ENCODE measurements around the gene DEGS1. TPM values are rescaled to one million over a fixed set of nuclear protein-coding genes. Genes with fewer than 3 reads are reported as not detected.

Gene DEGS1
- total RNA-seq, 1 experiment from 2014 or later, result 59.8 TPM

- Histone ChIP-seq H3K27ac (ENCODE audit: insufficient read length, low read depth, low read length) (no peak overlapping the region), H2AK5ac (ENCODE audit: insufficient read length, low read length) (no peak overlapping the region), H4K91ac (ENCODE audit: insufficient read length, low read depth, low read length) (no peak overlapping the region), H3K27me3 (ENCODE audit: insufficient read depth, low read length) (no peaks in the 10 kb centered on the region), H3K9ac (ENCODE audit: extremely low read depth, insufficient read length, low read length) (no peak overlapping the region), H2BK5ac (ENCODE audit: insufficient read length, low read length) (no peak overlapping the region), H3K79me1 (ENCODE audit: insufficient read depth, low read depth, low read length, poor library complexity, severe bottlenecking) (no peaks in the 10 kb centered on the region), H3K18ac (ENCODE audit: insufficient read length, low read depth, low read length) (no peak overlapping the region), H3K4me2 (ENCODE audit: insufficient read depth, insufficient read length, low read length) (no peak overlapping the region), H3K4me1 (ENCODE audit: insufficient read depth, low read length) (peaks cover 12% of the 10 kb centered on the region; the same call in 1 of the 2 replicates), H3K9me3 (ENCODE audit: control insufficient read depth, low read depth, low read length) (no peaks in the 10 kb centered on the region), H4K8ac (replicated peaks; ENCODE audit: insufficient read length, low read depth, low read length) (no peak overlapping the region), H3K4ac (ENCODE audit: low read depth, low read length) (no peak overlapping the region), H2BK15ac (ENCODE audit: low read depth, low read length) (no peak overlapping the region), H3K23ac (ENCODE audit: insufficient read length, low read depth, low read length) (no peak overlapping the region), H2AFZ (ENCODE audit: low read length) (no peak overlapping the region), H3K23me2 (ENCODE audit: insufficient read length, low read depth, low read length, poor library complexity, severe bottlenecking) (no peaks in the 10 kb centered on the region), H2BK12ac (ENCODE audit: insufficient read length, low read depth, low read length) (no peak overlapping the region), H4K5ac (ENCODE audit: insufficient read length, low read depth, low read length) (no peak overlapping the region), H2BK20ac (ENCODE audit: low read depth, low read length, poor library complexity, severe bottlenecking) (no peak overlapping the region), H3K14ac (ENCODE audit: insufficient read depth, low read length) (no peak overlapping the region), H3T11ph (ENCODE audit: low read length) (no peak overlapping the region), H3K79me2 (ENCODE audit: insufficient read depth, low read length) (no peaks in the 10 kb centered on the region), H4K20me1 (ENCODE audit: control insufficient read depth, insufficient read depth, insufficient read length) (no peaks in the 10 kb centered on the region), H3K56ac (ENCODE audit: insufficient read length, low read depth, low read length) (no peak overlapping the region), H2BK120ac (ENCODE audit: low read depth, low read length, poor library complexity, severe bottlenecking) (no peak overlapping the region)
- H3K4me1 Mint-ChIP-seq, result peaks cover 48 to 56% of the 10 kb centered on the region in 2 experiments
- peak; percentile 37 for DNase-seq
- H3K27ac Mint-ChIP-seq, result peak overlapping the region; percentile 5 to 69 (median 42); a peak in 3 of 7 replicates
- TF ChIP-seq, protein P1, sequence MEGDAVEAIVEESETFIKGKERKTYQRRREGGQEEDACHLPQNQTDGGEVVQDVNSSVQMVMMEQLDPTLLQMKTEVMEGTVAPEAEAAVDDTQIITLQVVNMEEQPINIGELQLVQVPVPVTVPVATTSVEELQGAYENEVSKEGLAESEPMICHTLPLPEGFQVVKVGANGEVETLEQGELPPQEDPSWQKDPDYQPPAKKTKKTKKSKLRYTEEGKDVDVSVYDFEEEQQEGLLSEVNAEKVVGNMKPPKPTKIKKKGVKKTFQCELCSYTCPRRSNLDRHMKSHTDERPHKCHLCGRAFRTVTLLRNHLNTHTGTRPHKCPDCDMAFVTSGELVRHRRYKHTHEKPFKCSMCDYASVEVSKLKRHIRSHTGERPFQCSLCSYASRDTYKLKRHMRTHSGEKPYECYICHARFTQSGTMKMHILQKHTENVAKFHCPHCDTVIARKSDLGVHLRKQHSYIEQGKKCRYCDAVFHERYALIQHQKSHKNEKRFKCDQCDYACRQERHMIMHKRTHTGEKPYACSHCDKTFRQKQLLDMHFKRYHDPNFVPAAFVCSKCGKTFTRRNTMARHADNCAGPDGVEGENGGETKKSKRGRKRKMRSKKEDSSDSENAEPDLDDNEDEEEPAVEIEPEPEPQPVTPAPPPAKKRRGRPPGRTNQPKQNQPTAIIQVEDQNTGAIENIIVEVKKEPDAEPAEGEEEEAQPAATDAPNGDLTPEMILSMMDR (conservative IDR thresholded peaks at IDR 0.05), result no peak
- no CpG with 5 or more reads among the region's 9 CpGs for WGBS (ENCODE audit: extremely low coverage, insufficient read length, low lambda C conversion rate)
- peaks cover 5 to 34% (median 16%) of the 10 kb centered on the region in 3 experiments; a peak in 6 of 7 replicates for H3K36me3 Mint-ChIP-seq (ENCODE audit: insufficient read depth in 1 of 3, low read depth in 3 of 3)
- no peaks in the 10 kb centered on the region for H3K9me3 Mint-ChIP-seq
- no peaks in the 10 kb centered on the region for H3K27me3 Mint-ChIP-seq (ENCODE audit: low read depth)
- peak overlapping the region in 1 of 2 experiments; percentile 6; a peak in 1 of 5 replicates for H3K4me3 Mint-ChIP-seq
These were observed 55.2 kb downstream of the DEGS1 start for GRCh38 chr1:224238212-224238611.
